Left renal pelvis (tissue), 4 donors: ENCODE data around the gene SCAMP2. TPM values are rescaled to one million over a fixed set of nuclear protein-coding genes. Genes with fewer than 3 reads are reported as not detected.
"Not testable (repeated sequence)": the region's sequence is repeated elsewhere in the genome, so short reads cannot be mapped to it uniquely, and the experiment has no call there.

Experiments
- DNase-seq, 4 donors: peaks; one replicate each; pipeline ENCODE4 v3.0.0-alpha.2; 2013; ENCODE audit warnings: low read depth in 4 of 4, low spot score in 3 of 4
- polyA plus RNA-seq, 4 donors: library from polyadenylated mRNA; unstranded; fragments of 120-200 nt; gene quantifications; one replicate each; pipeline ENCODE4 v1.2.1, GENCODE V29; 2013; ENCODE audit not compliant: insufficient read length in 4 of 4

SCAMP2 gene
- polyA plus RNA-seq, 4 donors, result 65.3 to 74.9 (median 71.9) TPM

DNA sequence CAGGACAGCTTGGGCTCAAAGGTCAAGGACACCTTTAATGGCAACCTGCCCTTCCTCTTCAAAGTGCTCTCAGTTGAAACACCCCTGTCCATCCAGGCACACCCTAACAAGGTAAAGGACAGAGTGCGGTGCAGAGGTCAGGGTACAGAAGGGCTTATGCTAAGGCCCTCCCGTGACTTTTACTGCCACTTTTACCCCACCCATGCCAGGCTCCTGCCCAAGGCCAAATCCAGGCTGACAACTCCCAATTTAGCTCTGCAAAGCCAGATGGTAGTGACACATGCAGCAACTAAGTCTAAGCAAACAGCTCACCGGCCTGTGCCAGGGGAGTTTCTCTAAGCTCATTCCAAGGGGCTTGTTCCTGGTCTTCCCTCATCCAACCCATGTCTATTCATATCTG lies 18.3 kb upstream of the SCAMP2 start:
- DNase-seq, result no peak

DNA sequence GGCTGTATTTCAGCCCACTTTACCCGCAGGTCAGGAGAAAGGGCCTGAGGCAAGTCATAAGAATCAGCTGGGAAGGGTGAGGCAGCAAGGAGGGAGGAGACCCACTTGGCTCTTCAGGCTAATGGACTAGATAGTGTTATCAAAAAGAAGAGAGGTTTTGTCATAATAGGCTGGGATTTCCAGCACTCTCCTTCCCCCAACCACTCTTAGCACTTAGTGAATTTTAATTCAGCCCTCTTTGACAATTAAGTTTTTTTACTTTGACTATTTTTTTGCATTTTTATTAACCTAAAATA lies 17.4 kb upstream of the SCAMP2 start:
- no peak for DNase-seq

DNA sequence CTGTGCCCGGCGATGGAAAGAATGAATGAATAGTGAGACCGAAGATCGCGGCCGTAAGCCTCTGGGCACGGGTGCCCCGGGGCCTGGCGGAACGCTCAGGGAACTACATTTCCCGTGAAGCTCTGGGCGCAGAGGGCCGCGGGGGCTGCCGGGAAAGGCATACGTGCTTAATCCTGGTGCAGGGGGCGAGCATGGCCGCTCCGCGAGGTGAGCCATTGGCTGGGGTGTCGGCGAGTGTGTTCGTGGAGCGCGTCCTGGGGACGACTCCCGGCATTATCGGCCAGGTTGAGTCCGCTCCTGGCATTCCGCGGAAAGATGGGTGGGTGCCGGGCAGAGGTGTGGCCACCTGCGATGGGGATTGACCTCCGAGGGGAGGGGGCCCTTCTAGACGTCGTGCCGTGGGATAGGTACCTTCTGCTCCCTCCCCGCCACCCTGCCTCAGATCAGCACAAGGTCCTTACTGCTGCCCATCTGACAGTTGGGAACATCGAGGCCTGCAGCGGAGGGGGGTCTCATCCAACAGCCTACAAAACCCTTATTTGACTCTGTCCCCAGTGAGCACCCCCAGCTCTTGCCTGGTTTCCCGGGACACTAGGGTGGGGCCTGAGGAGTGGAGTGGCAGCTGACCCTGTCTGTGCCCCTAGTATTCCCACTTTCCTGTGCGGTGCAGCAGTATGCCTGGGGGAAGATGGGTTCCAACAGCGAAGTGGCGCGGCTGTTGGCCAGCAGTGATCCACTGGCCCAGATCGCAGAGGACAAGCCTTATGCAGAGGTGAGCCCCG lies 16.9 kb upstream of the SCAMP2 start, which contains the start of gene MPI:
TSS of gene MPI (plus strand) at position 160 of the 782 bp plus-strand sequence. CDS start at position 192, 32 bp downstream.
- peak; percentile 62 to 73 (median 64) for DNase-seq

DNA sequence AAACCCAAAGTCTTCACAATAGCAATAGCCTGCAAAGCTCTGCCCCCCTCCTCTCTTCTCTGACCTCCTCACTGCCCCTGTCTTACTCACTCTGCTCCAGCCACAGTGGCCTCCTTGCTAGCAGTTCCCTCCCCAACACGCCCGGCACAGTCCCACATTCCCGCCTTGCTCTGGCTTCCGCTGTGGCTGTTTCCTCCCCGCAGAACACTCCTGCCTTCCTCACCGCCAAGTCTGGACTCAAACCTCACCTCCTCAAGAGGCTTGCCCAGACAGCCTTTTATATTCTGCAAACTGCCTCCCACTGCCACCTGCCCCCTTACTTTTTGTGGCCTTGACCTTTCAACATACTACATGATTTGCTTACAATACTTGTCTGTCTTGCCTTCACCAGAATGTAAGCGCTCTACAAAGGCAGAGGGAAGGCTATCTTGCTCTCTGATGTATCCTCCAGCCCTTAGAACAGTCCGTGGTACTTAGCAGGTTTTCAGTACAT lies 16.3 kb upstream of the SCAMP2 start:
- peak in 1 of 4 donors; percentile 60 for DNase-seq

DNA sequence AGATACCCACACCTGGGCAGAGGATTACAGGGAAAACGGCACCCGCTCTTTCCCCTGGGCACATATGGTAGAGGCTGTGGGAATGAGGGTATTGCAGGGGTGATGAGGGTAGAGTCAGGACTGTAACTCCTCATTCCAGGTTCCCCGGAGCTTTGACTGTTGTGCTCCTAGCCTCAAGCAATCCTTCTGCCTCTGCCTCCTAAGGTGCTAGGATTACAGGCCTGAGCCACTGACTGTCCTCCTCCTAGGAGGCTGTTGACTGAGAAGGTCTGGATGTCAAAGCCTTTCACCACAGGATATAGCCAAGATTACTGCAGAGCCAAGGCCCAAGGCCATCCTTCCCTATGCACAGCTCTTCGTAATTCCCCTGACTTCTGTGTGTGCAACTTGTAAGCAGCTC lies 15.6 kb upstream of the SCAMP2 start:
- DNase-seq, result no peak

DNA sequence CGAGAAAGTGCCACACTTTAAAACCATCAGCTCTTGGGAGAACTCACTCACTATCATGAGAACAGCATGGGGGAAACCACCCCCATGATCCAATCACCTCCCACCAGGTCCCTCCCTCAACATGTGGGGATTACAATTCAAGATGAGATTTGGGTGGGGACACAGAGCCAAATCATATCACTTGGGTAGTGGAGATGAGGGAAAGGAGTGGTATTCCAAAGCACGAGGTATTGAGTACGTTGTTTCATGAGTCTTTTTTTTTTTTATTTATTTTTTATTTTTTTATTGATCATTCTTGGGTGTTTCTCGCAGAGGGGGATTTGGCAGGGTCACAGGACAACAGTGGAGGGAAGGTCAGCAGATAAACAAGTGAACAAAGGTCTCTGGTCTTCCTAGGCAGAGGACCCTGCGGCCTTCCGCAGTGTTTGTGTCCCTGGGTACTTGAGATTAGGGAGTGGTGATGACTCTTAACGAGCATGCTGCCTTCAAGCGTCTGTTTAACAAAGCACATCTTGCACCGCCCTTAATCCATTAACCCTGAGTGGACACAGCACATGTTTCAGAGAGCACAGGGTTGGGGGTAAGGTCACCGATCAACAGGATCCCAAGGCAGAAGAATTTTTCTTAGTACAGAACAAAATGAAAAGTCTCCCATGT lies 14.5 kb upstream of the SCAMP2 start:
- DNase-seq, result not testable (repeated sequence)

DNA sequence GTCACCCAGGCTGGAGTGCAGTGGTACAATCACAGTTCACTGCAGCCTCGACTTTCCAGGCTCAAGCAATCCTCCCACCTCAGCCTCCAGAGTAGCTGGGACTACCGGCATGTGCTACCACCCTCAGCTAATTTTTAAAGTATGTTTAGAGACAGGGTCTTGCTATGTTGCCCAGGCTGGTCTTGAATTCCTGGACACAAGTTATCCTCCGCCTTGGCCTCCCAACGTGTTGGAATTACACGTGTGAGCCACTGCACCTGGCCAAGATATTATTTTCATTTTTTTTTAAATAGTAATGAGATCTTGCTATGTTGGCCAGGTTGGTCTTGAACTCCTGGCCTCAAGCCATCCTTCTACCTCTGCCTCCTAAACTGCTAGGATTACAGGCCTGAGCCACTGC lies 12.3 kb upstream of the SCAMP2 start:
- no peak for DNase-seq

DNA sequence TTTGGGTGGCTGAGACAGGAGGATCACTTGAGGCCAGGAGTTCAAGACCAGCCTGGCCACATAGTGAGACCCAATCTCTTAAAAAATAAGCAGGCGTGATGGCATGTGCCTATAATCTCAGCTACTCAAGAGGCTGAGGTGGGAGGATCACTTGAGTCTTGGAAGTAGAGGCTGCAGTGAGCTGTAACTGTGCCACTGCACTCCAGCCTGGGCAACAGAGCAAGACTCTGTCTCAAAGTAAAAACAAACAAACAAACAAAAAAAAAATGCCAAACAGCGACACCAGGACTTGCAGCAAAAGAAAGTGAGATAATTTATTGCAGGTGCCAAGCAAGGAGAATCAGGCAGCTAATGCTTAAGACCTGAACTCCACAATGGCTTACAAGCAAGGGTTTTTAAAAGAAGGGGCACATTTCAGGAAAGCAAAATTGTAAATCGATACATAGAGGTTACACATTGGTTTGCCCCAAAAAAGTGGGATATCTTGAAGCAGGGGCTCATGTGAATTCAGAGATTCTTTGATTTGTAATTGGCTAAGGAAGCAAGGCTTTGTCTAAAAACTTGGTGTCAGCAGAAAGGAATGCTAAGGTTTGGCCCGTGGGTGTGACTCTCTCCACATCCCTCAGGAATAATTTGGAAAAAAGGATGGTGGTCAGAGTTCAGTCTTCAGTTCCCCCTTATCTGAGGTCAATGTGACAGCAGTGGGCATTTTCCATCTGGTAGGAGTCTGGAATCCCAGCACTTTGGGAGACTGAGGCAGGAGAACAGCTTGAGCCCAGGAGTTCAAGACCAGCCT lies 11.5 kb upstream of the SCAMP2 start:
- no peak for DNase-seq

DNA sequence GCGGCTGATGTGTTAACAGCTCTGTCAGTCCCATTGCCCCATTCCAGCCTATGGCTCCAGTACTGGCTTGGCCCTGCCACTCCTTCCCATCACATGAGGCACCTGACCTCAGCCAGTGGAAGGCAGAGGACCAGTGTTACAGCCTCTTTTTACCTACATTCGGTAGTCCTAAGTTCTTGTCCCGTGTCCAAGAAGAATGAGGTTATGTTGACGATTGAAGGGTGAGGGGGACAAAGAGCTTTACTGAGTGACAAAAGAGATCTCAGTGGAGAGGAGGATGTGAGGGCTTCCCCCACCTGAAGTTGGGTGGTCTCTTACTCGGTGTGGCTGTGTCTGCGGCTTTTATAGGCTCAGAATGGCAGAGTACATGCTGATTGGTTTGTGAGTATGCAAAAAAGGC lies 9.4 kb upstream of the SCAMP2 start:
- no peak for DNase-seq

DNA sequence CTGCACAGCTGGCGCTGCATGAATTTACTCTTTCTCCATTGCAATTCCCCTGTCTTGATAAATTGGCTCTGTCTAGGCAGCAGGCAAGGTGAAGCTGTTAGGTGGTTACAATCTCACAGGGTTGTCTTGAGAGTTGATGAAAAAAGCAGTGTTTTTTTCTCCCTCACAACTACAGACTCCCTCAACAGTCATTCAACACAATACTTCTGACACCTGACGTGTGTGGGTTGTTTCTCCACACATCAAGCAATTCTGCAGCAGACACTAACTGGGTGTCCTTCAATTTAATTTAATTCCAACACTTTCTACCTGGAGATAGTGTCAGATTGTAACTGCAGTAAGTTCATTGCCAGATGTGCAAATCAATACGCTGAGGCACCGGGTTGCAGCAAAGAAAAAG lies 5.1 kb upstream of the SCAMP2 start:
- no peak for DNase-seq

DNA sequence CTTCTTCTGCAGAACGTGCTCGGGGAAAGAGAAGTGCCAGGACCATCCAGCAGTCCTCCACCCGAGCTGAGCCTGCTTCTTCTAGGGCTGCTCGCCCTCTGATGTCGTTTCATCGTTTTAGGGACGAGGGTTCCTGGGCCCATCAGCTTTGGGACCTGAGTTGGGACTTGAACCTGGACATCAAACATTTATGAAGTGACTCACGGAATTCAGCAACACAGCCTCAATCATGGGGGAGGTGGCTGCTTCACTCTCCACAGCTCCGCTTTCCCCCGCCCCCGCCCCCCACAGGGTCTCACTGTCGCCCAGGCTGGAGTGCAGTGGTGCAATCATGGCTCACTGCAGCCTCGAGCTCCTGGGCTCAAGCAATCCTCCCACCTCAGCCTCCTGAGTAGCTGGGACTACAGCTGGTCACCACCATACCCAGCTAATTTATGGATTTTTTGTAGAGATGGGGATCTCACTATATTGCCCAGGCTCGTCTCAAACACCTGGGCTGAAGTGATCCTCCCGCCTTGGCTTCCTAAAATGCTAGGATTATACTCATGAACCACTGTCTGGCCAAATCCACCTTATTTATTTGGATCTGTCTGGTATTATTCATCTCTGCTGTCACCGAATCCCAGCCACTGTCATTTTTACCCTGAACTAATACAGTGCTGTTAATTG lies 725 bp upstream of the SCAMP2 start:
- no peak for DNase-seq

DNA sequence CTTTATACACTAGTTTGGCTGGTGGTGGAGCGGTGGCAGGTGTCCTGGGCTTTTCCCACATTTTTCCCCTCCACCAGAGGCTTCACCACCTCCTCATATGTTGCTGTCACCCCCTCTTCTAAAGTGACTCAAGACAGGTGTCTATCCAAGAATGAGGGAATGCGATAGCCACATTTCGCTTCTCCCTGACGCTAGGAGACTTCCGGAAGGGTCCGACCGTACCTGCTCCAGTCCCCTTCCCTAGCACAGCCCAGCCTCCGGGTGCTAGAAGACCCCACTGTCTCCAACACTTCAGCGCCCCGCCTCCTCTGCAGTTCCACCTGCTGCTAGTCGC lies 496 bp downstream of the SCAMP2 start:
- DNase-seq, result no peak

DNA sequence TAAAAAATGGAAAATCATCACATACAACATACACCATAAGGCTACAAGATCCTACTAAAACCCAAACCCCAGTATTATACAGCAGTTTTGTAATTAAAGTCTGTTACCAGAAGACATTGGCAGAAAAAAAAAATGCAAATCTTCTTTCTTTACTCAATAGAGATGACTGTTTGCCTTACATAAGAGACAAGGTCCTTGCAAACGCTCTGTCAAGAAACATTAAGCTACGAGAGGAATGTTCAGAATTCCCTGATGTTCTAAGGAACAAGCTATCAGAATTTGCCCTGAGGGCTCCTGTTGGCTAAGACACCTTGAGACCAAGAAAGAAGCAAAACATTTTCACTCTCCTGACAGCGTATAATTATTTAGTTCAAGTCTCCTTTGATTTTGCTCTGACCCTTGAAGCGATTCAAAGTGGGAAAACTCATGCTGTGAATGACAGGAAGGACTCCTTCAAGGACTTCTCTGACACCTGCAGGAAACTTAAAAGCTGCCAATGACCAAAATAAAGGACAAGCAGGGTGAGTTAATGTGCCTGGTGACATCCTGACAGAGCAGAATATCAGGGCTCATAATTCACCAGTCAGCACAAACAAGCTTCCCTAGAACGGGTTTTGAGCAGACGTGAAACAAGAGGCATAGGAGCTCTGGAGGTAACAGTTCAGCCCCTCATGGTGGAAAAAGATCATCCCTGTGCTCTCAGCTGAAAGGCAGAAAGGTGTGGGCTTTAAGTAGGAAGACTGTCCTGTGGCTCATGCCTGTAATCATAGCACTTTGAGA lies 2.5 kb downstream of the SCAMP2 start:
- DNase-seq, result no peak

DNA sequence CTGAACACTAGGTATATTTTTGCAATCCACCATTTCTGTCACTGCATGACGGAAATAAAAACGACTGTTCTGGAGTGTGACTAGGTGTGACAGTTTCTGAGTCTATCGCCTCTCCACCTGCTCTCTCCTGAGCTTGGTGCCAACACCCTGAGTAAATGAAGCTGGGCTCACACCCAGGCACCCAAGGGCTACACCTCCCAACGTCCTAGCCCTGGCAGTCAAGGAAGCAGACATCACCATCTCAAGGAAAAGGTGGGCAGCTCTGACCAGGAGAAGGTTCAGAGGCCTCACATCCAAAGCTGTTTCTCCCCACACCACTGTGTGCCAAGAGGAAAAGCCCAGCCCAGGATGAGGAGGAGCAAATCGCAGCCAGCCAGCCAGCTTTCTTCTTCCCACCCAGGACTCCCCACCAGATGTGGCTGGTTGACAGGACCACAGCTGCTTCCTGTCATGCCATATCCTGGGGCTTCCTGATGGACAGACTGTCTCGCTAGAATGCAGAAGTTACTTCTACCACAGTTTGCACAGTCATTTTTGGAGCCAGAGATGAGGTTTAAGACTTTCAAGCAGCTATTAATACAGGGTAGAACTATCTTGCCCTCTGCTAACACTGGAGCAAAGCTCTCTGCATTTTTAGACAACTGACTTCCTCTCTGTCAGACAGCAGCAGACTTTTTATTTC lies 3.3 kb downstream of the SCAMP2 start:
- DNase-seq, result no peak

DNA sequence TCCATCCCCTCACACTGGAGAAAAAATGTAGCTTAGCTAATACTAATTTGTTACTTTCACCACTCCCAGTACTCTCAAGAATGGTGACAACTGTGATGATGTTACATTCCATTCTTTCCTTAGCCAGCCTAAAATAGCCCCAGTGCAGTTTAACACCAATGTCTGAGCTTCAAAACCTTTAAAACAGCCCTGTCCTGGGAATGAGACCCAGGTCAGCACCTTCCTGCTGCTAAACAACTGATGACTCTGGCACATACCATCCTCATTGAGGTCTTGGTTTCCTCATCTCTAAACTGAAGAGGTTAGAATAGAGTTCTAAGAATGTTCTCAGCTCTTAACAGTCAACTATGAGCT lies 3.8 kb downstream of the SCAMP2 start:
- no peak for DNase-seq

DNA sequence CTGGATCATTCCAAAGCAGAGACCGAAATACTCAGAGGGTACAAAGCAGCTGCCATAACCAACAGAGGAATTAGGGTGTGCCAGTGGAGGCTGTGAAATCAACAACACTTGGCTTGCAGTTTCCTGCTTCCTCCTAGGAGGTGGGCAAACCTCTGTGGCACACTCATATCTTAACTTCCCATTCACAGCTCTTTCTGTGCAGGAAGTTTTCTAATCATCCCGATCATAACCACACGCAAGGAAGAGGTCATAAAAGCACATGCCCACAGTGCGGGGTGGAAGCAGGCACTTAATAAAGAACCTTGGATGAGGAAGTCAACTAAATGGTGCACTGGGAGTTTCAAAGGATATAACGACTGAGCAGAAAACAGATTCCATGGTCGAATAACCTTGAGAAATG lies 5.1 kb downstream of the SCAMP2 start:
- no peak for DNase-seq

DNA sequence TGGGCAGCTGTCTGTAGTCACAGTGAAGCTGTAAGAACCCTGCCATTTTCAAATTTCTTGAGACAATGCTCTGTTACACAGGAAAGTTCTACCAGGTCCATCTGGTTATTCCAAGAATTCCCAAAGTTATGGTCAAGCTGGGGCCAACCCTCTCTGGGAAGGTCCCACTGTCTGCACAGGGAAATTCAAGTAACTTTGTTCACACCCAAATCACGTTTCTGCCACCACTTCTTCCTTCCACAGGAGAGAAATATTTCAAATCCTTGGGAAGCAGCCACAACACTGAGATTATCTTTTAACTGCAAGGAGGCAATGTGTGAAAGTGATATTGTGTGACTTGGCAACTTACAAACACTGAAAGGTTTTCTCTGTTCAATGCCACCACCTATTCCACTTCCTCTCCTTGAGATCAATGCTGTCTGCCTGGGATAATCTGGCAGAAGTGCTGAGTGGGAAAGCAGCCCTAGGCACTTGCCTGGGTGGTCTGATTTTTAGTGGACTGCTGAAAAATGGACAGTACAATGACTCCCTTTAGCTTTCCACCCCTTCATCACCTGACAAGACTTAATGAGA lies 5.6 kb downstream of the SCAMP2 start:
- no peak for DNase-seq

DNA sequence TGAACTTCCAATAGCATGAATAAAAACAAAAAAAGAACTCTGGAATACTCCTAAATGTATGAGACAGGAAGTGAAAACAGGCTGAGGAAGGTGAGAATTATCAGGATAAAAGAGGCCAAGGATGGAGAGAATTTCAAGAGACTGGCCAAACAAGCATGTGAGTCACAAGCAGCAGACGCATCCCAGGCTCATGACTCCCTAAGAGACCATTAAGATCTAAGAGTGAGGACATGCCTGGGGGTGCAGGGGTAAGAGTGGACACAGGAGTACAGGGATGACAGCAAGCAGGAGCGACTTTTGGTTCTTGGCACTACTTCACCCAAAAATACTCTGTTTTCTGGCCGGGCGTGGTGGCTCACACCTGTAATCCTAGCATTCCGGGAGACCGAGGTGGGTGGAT lies 7.1 kb downstream of the SCAMP2 start:
- no peak for DNase-seq

DNA sequence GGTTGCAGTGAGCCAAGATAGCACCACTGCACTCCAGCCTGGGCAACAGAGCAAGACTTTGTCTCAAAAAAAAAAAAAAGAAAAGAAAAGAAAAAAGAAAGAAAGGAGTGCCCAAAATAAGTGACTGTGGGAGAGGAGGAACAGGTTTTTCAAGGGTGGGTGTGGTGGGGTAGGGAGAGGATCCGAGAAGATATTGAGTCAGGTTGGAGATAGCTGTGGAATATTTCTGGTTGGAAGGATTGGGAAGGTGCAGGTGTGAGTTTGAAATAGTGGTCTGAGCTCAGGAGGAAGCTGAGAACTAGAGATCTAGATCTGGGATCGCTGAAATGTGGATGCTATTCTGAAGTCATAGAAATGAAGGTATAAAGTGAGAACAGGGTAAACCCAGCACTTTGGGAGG lies 7.8 kb downstream of the SCAMP2 start:
- DNase-seq, result no peak

DNA sequence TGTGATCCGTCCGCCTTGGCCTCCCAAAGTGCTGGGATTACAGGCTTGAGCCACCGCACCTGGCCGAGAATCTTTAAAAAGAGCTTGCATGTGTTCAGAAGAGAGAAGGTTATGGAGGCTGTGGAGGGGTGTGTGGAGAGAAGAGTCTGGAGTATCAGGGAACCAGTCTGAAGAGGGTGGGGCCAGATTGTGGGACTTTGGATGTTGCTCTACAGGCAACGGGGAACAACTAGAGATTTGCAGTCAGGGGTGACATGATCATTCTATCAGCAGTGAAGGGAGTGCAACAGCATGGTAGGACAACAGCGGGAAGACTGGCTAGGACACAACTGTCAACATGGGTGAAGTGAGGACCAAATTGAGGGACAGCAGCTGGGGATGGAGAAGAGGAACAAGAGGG lies 8.9 kb downstream of the SCAMP2 start:
- no peak for DNase-seq
